Fibroblast of gingiva (primary cell): ENCODE results near the gene GABBR2.
A peak's percentile ranks its signal among the peaks of the same experiment; 100 is the strongest.

Experiments used
- DNase-seq: peaks from one replicate; pipeline ENCODE4 v3.0.0-alpha.2; 2011; ENCODE audit warnings: low read depth

The GABBR2 gene

DNA sequence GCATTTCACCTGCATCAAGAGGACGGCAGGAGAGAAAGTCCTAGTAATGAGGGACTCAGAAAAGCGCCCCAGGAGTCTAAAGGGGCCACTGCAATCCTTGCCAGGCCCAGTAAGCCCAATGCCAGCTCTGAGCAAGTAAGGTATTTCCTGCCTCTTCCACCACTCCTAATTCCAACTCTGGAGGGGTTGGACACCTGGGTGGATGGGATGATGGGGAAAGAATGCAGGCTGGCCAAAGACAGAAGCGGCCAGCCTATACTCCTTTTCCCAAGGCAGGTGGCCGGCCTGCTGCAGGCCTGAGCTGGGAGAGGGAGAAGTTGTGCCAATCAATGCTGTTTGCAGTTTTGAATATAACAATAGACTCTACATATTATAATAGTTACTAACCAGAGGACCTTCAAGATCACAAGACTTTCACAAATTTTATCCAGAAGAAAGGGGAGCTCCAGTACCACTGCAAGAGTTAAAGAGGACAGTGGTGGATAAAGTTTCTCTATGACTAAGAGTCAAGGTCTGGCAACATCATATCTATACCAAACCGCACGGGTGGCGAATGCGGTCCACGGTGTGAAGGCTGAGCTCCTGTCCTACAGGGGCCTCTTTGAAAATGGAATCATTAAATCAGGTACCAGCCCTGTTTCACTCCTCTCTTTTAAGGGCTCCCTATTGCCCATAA, 338.3 kb downstream of the GABBR2 start:
- no peak for DNase-seq

DNA sequence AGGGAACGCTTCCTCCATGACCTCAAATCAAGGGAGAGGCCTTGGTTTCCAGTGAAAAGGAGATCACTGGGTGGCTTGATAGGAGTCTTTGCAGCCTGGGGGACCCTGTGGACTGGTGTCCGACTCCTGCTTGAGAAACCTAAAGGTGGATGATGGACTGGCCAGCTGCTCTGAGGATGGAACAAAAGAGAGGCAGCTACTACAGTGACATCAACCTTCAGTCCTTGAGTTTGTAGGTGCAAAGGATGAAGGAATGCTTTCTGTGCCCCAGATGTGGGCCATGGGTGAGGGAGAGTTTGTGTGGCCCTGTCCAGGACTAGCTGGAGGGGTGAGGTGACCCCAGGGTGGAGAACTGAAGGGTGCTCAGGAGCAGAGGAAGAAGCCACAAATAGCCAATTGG, 338.8 kb downstream of the GABBR2 start:
- no peak for DNase-seq

DNA sequence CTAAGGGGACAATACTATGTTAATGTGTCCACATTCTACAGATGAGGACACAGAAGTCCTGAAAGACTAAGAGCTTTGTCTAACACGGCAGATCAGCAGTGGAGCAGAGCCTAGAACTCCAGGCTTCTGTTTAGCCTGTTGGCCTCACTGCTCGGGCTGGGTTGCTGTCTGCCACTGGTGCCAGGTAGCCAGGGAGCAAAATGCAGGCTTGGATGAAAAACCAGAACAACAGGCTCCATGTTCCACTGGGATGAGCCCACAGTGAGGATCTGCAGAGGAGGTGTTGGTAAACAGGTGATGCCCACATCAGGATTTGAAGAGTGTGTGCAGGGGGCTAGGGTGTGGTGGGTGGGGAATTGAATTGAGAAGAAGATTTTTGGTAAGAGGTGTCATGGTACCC, 339.3 kb downstream of the GABBR2 start:
- DNase-seq, result no peak

DNA sequence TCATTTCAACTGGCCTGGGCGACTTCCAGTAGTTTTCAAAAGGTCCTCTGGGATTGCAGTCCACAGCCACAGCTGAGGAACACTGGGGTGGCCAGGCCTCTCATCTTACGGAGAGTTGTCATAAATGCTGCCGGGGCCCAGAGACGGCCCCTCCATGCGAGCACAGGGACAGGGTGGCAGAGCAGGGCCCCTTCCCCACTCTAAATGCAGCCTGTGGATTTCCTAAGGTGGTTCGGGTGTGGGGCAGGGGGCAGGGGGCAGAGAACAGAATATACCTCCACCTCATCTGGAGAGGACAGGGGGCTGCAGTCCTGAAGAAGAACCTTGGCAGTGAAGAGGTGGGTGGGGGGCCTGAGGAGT, 339.7 kb downstream of the GABBR2 start:
- DNase-seq, result no peak

DNA sequence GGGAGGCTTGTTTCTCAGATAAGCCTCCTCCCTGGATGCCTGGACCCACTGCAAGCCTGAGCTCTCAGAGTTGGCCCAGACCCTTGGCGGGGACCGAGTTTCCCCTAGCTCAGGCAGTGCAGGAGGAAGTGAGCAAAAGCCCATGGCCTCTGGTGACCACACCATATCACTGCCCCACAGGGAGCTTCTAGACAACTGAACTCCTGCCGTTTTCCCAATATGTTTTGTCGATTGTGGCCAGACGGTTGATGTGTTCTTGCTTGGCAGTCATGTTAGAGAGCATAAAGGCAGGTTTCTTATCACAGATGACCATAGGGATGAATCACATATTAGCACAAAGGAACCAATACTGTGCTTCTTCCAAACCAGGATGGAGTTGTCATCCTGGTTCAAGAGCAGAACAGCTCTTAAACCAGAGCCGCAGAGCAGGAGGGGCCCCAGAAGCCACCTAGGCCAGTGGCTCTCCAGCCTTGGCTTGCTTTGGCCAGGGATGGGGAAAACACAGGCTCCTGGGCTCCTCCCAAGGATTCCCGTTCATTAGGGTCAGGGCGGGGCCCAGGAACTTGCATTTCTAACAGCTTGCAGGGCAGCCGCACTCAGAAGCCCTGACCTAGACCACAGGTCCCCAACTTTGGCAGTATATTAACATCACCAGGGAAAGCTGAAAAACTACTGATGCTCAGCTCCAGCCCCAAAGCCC, 340.2 kb downstream of the GABBR2 start:
- DNase-seq, result no peak

DNA sequence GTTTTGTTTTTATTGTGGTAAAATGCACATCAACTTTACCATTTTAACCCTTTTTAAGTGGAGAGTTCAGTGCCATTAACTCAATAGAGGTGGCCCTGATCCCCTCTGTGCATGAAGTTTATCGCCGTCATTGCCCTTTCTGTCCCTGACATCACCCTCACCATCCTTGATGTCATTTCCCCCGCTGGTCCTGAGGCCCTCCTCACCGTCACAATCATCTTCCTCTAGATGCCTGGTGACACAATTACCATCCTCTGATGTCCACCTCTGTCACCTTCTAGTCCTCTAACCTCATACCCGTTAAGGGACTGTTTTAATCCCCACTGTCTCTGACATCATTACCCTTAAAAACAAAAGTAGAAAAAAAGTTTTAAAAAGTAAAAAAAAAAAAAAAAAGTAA, 340.8 kb downstream of the GABBR2 start:
- DNase-seq, result no peak

DNA sequence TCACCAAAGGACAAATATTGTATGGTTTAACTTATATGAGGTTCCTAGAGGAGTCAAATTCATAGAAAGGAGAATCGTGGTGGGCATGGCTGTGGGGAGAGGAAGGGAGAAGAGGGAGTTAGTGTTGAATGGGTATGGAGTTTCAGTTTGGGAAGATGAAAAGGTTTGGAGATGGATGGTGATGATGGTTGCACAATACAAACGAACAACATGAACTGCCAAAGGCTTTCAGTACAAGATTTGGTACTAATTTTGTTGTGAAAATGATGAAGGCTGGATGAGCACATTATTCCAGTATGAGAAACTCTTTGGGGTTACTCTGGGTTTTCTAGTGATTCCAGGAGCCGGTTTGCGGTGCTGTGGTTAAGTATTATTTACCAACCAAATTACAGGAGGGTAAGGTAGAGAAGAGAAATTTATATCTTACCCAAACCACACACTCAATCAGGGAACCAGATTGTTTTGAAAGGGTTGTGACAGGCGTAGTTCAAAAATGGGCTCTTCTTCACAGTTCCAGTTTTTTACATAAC, 341.3 kb downstream of the GABBR2 start:
- DNase-seq, result no peak

DNA sequence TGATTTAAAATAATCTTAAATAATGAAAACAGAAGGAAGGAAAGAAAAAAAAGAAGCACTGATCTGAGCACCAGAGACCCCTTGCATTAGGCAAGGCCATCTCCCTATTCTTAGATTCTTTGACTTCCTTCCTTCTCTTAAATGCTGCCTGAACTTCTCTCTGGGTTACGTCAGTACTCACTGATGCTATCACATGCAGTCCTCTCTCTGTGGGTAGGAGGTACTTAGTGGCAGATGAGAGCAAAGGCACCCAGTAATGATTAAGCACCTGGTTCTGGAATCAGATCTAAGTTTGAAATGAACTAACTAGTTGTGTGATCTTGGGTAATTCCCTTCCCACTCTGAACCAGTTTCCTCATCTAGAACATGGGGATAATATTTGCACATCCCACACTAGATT, 343.0 kb downstream of the GABBR2 start:
- DNase-seq, result no peak

DNA sequence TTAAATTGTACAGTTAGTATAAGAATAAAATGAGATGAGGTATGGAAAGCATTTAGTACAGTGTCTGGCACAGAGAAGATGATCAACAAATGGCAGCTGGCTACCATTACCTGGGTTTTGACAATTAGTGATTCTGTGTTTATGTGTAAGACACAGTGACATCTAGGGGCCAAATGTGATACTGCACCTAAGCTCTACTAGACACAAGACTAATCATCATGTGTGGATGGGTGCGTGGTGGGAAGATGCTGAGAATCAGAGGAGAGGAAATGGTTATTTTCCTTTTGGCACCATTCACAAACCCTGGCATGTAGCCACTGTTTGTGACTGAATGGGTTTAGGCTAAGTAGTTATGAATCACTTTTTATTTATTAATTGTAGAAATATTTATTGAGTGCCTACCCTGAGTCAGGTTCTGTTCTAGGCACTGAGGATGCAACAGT, 343.5 kb downstream of the GABBR2 start:
- no peak for DNase-seq

DNA sequence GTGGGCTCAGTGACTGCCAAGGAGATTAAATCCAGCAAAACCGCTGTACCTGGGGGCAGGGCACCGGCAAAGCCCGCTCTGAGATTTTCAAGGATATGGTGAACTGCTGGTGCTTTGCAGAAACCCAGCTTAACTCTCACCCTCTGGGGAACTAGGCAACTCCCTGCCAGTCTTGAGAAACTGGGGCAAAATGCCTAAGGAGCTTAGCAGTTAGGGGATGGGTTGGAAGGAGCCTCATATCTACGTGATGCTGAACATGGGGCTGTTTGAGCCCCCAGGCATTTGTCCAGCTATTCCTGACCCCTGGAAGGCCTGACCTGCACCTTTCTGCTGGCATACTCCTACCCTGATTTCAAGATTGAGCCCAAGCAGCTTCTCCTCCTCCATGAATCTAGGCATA, 344.6 kb downstream of the GABBR2 start:
- DNase-seq, result no peak

DNA sequence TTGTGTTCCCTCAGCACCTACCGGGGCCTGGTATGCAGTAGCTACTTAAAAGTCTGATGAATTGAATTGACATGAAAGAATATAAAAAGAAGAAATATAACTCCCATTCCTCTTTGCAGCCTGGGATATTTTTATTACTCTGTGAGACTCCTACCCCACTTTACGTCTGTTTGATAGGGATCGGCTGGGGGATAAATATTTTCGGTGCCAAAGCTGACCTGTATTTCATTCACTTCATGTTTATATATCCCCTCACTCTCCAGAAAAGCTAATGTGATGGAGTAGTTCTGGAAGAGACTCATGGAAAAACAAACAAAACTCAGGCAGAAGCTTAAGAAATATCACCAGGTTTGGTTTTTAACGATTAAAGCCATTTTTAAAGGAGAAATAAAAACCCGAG, 345.1 kb downstream of the GABBR2 start:
- DNase-seq, result no peak

DNA sequence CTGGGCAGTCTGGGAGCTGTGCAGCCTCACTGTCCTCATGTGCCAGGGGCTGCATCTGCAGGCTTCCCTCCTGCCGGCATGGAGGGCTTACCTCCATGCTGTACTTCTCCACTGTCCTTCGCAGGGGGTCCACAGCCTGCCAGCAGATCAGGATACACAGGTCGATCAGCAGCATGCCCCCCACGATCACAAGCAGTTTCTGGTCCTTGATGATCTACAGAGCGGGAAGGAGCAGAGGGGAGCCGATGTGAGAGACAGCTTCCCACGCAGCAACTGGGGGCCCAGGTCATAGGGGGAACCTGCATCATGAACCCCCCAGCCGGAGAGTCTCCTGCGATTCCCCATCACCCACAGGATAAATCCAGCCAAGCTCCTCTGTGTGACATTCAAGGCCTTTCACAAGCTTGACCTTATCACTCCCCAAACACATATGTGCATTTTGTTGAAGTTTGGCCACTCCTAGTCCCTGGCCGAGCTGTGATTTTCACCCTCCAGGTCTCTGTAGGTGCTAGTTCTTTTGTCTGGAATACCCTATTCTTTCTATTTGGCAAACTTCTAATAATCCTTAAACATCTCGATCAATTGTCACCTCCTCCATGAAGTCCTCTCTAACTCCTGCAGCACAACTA, 346.0 kb downstream of the GABBR2 start:
- no peak for DNase-seq

DNA sequence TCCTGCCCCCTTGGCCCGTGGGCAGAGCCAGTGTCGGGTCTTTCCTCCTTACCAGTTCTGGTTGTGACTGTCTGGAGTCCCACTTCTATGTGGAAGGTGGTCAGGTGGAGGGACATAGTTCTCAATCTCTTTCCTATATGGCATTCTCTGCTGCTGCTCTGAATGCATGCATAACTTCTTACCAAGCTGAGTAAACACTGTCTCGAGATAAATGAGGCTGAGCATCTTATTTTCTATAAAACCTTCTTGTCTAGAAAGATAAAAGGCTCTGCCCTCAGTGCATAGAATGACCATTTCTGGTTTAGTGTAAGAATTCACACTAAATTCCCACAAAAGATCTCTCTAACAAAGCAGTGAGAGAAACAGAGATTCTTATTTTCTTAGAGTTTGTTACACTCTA, 347.1 kb downstream of the GABBR2 start:
- DNase-seq, result no peak

DNA sequence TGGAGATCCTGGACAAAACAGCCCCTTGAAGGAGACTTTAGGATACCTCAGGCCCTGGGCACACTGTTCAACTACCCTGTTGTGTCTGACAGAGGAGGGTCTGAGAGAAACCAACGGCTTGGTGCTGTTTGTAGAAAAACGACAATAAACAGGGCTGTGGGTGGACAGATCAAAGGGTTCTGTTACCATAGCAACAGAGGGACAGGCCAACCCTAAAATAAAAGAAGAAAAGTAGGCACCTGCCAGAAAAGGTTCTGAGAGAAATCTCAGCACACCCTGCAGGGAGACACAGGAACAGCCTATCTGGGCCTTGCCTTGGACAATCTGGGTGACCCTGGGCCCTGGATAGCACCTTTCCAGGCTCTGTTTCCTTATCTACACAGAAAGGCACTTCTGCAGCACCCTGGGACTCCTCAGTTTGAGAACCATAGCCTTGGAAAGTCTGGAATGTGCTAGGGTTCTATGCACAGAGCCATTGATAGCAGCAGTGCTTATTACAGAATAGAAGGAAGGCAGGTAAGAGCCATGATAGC, 348.5 kb downstream of the GABBR2 start:
- DNase-seq, result no peak

DNA sequence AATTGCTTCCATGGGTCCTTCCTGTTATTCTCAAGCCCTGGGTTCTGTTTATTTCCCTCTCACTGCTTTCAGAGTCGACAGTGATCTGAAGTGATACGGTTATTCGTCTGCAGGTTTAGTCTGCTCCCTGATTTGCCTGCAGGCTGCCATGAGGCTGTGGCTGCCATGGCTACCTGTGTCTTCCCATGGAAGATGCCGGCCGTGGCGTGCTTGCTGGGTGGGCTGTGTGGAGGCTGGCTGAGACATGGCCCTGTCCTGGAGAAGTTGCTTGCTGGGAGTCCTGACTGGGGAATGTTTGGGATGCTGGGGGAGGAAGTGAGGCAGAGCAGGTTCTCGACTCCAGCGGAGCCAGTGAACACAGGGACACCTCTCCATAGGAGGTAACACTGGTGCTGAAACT, 349.2 kb downstream of the GABBR2 start:
- DNase-seq, result no peak

DNA sequence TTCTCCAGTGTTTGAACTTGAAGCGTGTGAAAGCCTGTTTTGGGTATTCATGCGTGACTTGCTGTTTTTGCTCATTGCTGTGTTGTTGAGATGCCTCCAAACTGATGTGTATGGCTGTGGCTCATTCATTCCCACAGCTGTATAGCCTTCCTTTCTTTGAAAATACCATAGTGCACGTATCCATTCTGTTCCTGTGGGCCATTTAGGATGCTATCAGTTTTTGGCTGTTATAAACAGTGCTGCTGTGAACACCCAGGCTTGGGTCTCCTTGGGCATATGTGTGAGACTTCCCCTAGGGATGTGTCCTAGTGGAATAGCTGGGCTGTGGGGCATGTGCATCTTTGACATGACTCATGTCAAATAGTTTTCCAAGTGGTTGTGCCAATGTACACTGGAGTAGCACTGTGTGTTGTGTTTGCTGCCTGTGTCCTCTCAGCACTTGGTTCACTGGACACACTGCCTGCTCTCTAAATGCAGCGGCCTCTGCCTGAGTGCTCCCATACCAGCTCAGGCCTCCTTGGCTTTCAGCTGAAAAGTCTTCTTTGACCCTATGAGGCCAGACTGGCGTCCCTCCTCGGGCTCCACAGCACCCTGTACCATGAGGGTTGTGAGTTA, 350.7 kb downstream of the GABBR2 start:
- DNase-seq, result peak; percentile 69

DNA sequence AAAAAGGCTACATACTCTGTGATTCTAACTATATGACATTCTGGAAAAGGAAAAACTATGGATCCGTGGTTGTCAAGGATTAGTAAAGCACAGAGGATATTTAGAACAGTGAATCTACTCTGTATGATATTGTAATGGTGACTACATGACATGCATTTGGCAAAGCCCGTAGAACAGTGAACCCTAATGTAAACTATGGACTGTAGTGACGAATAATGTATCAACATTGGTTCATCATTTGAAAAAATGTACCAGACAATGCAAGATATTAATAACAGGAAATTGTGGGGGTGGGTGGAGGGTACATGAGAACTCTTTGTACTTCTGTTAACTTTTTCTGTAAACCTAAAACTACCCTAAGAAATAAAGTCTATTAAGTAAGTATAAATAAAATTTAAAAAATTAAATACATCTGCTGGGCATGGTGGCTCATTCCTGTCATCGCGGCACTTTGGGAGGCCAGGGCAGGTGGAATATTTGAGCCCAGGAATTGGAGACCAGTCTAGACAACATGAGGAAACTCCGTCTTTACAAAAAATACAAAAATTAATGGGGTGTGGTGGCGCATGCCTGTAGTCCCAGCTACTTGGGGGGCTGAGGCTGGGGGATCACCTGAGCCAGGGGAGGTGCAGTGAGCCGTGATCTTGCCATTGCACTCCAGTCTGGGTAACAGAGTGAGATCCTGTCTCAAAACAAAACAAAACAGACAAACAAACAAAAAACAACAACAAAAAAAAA, 351.6 kb downstream of the GABBR2 start:
- DNase-seq, result peak; percentile 51

DNA sequence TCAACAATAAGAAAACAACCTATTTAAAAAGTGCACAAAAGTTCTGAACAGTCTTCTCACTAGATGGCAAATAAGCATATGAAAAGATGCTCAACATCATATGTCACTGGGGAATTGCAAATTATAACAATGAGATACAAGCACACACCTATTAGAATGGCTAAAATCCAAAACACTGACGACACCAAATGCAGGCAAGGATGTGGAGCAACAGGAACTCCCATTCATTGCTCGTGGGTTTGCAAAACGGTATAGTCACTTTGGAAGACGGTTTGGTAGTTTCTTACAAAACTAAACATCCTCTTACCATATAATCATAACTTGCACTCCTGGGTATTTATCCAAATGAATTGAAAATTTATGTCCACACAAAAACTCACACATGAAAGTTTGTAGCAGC, 352.4 kb downstream of the GABBR2 start:
- DNase-seq, result no peak

DNA sequence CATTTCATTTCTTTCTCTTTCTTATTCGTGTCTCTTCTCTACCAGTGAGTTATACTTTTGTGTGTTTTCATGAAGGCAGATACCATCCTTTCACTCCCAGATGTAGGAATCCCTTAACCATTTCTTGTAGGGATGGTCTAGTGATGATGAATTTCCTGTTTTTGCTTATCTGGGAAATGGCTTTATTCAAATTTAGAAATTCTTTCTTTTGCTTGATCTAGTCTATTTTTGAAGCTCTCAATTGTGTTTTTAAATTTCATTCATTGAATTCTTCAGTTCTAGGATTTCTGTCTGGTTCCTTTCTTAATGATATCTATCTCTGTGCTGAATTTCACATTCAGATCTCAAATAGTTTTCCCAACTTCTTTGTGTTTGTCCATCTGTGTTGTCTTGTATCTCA, 357.4 kb downstream of the GABBR2 start:
- no peak for DNase-seq

DNA sequence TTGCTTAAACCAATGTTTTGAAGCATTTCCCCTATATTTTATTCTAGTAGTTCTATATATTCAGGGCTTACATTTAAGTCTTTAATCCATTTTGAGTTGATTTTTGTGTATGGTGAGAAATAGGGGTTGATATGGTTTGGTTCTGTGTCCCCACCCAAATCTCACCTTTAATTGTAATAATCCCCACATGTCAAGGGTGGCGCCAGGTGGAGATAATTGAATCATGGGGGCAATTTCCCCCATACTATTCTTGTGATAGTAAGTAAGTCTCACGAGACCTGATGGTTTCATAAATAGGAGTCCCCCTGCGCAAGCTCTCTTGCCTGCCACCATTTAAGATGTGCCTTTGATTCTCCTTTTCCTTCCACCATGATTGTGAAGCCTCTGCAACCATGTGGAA, 361.1 kb downstream of the GABBR2 start:
- DNase-seq, result no peak

DNA sequence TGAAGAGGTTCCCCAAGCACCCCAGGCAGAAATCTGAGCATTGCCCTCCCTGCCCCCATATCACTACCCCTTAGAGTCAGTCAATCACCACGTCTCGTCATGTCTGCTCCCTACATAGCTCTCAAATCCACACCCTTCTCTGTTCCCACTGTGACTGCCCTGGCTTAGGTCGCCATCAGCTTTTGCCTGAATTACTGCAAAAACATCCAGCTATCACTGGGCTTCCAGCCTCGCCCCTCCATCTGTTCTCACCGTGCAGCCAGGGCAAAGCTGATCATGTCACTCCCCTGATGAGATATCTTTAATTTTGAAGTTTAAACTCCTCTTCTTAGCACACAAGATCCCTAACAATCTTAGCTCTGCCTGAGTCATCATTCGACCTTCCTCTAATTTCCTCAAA, 363.7 kb downstream of the GABBR2 start:
- no peak for DNase-seq

DNA sequence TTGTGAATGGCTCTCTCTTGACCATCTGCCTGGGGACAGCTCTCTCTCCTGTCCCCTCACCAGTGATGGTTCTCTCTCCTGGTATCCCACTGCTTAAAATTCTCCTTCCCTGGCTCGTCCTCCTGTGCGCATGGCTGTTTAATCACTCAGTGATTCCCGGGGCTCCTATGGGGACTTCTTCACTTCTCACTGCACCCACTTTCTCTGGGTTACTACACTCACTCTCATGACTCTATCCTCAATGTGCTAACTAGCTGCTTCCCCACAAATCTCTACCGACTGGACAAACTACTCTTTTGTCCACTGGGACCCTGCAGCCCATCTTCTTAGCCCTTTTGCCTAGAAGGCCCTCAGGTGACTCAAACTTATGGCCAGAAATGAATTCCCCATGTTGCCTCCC, 364.2 kb downstream of the GABBR2 start:
- no peak for DNase-seq
